G401 (cell line): ENCODE results near the gene RNF6. TPM values are rescaled to one million over a fixed set of nuclear protein-coding genes. Genes with fewer than 3 reads are reported as not detected.
"Not testable (repeated sequence)": the region's sequence is repeated elsewhere in the genome, so short reads cannot be mapped to it uniquely, and the experiment has no call there.

Source experiments
- DNase-seq: peaks from one replicate; pipeline ENCODE4 v3.0.0-alpha.2; 2015; ENCODE audit warnings: low spot score
- in situ Hi-C: cut with HindIII; loops from 2 replicates; pipeline ENCODE4 v1.10.0; 2016; ENCODE audit warnings: low sequenced_read_pairs, mixed read lengths
- total RNA-seq: library from RNA; depleted of rRNA; stranded (reverse); fragments of >200 nt; shearing (Covaris generic); gene quantifications from 2 replicates; pipeline ENCODE4 v1.2.3, GENCODE V29; 2014; rRNA removed

RNF6 gene
- 13.5 and 23.0 TPM in 2 replicates for total RNA-seq

- in situ Hi-C loops, result no loop called here
- DNase-seq, result peak; percentile 99
Measured at GRCh38 chr13:26221721-26222519, at the start of gene RNF6. TSS of gene RNF6 (minus strand) at chr13:26222314. CDS start at chr13:26219649, 2,665 bp downstream.

- DNase-seq, result no peak
- in situ Hi-C loops, result no loop called here
Measured at GRCh38 chr13:26270707-26271106, 48.6 kb upstream of the RNF6 start.

DNA sequence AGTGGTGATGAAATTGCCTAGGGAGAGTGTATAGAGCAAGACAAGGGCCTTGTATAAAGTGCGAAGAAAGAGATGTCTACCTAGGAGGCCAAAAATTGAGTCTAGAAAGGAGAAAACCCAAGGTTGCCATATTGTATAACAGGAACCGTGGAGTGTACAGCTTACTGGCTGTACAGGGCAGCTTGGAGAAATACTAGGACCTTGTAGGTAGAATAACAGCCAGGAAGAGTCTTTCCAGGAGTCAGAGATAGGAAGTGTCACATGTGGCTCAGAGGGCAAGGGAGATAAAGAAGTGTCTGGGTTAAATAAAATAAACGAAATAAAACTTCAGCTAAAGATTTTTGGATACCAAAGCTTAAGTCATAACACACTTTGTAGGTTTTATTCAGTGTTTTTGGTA lies 44.2 kb upstream of the RNF6 start:
- in situ Hi-C loops, result no loop called here
- DNase-seq, result no peak

DNA sequence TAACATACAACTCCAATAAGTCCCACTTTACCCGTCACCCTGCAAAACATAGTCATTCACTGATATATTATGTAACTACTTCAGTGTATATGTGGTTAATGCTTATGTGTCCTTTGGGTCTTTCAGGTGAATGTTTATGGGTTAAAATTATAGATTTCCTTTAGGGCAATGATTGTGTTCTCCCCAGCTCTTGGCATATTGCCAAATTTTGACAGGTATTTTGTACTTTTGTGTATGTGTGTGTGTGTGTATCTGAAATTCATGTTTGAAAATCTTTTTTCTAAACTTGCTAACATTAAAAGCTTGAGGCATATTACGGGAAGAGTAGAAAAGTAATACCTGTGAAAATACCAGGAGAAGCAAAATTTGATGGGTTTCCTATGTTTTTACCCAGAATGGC lies 40.0 kb upstream of the RNF6 start:
- in situ Hi-C loops, result no loop called here
- DNase-seq, result no peak

DNA sequence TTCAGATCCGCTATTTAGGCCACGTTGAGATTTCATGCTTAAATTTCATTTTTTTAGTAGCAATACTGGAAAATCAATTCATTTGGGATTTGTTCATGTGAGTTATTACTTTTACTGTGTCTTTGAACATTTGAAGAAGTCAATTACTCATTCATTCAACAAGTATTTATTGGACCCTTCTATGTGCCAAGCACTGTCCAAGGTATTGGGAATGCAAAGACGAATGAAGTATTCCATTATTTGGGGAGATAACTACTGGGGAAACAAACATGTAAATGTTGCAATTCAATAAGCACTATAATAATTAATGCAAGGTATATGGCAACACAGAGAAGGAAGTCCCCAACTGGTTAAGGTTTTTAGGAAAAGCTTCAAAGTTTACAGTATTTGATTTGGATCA lies 37.5 kb upstream of the RNF6 start:
- DNase-seq, result no peak
- in situ Hi-C loops, result no loop called here

GRCh38 chr13:26257049-26257448 lies 34.9 kb upstream of the RNF6 start:
- DNase-seq, result no peak
- in situ Hi-C loops, result no loop called here

DNA sequence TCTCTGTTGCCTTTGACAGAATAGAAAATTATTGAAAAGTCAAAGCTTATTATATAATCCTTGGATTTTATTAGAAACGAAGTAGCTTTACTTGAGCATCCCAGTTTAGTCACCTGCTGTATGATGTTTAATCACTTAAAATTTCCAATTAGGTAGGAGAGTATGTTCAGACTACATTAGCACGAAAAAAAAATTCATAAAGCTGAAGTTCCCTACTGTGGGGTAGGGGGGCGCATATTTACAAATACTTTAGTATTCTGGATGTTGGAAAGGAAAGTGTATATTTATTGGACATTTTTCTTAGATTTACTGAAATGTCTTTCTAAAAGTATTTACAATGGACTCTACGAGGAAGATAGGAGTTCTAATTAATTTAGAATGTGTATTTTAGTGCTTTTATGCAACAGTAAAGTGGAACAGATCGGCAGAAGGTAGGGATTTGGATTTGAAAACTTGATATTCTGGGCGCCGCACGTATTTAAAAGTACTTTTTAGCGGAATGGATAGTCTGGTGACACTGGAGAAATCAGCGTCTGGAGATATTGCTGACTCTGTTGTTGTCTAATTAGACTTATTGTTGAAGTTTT lies 33.7 kb upstream of the RNF6 start:
- in situ Hi-C loops, result no loop called here
- peak; percentile 47 for DNase-seq

DNA sequence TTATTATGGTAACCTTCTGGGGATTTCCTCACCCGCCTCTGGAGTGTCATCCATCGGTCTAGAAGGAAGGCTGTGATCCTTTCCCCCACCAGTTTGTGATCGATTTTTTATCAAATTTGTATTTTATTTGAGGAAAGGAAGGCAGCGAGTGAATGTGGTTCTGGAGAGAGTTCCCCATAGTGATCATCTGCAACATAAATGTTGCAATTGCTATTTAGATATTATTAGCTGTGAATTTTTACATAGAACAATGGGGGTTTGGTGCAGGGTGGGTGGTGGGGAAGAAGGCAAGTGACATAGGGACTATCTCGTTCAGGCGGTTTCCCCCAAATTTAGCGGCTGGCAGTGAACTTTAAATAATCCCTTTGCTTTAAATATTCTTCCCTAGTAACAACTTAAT lies 33.0 kb upstream of the RNF6 start:
- in situ Hi-C loops, result no loop called here
- DNase-seq, result no peak

GRCh38 chr13:26254583-26255111 lies 32.5 kb upstream of the RNF6 start:
- DNase-seq, result peak; percentile 56
- in situ Hi-C loops, result no loop called here

DNA sequence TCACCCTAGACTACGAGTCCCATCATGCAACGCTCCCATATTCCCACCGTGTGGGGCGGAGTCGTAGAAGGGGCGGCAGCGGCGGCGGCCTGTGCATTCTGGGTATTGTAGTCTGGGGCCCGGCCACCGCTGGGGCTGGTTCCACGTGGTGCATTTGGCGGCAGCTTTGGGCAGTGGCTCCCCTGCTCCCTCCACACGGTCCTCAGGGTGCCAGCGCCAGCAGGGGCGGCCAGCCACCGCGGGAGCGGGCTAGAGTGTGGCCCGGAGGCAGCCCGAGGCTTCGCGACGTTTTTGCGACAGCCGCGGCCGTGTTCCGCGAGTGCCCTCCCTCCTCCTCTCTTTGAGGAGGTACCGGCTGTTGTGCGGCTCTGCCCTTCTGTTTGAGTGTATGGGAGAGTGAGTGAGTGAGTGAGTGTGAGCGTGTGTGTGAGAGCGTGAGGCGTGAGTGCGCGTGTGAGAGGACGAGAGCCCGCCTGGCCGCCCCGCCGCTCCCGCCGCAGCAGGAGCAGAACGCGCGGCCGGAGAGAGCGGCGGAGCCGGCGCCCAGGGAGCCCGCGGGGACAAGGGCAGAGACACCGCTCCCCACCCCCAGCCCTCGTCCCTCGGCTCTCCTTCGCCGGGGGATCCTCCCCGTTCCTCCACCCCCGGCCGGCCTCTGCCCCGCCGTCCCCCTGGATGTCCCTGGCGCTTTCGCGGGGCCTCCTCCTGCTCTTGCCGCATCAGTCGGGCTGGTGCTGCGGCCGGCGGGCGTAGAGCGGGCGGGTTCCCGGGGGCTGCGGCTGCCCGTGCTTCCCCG lies 31.9 kb upstream of the RNF6 start, which contains the start of gene CDK8:
Gene CDK8 (plus strand): TSS at position 343 of the 796 bp plus-strand sequence. CDS start 513 bp downstream, outside the sequence.
- DNase-seq, result peak; percentile 91
- in situ Hi-C loops, result no loop called here

- DNase-seq, result no peak
- in situ Hi-C loops, result no loop called here
Measured at GRCh38 chr13:26253262-26253786, 31.2 kb upstream of the RNF6 start.

DNA sequence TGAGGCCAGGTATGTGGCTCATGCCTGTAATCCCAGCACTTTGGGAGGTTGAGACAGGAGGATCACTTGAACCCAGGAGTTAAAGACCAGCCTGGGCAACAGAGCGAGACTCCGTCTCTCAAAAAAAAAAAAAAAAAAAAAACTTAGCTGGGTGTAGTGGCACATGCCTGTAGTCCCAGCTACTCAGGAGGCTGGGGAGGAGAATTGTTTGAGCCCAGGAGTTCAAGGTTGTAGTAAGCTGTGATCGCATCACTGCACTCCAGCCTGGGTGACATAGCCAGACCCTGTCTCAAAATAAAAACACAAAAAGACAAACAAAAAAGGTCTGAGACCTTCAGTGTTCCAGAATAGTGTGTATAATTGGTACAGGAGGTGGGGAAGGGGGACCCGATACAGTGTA lies 29.9 kb upstream of the RNF6 start:
- in situ Hi-C loops, DNase-seq: not testable (repeated sequence)

DNA sequence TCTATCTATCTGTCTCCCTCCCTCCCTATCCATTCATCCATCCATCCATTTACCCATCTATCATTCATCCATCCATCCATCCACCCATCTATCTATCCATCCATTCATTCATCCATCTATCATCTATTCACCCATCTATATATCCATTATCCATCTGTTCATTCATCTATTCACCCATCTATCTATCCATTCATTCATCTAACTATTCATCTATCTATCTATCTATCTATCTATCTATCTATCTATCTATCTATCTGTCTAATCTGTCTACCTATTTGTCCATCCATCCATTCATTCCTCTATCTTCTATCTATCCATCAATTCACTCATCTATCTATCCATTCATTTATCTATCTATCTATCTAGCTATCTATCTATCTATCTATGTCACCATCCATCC lies 27.4 kb upstream of the RNF6 start:
- in situ Hi-C loops, result no loop called here
- no peak for DNase-seq

- no peak for DNase-seq
- in situ Hi-C loops, result no loop called here
Measured at GRCh38 chr13:26247608-26248007, 25.5 kb upstream of the RNF6 start.

- in situ Hi-C loops, result no loop called here
- DNase-seq, result no peak
Measured at GRCh38 chr13:26247011-26247410, 24.9 kb upstream of the RNF6 start.

GRCh38 chr13:26246154-26246553 lies 24.0 kb upstream of the RNF6 start:
- DNase-seq, result no peak
- in situ Hi-C loops, result no loop called here

GRCh38 chr13:26236296-26236695 lies 14.2 kb upstream of the RNF6 start:
- in situ Hi-C loops, result no loop called here

DNA sequence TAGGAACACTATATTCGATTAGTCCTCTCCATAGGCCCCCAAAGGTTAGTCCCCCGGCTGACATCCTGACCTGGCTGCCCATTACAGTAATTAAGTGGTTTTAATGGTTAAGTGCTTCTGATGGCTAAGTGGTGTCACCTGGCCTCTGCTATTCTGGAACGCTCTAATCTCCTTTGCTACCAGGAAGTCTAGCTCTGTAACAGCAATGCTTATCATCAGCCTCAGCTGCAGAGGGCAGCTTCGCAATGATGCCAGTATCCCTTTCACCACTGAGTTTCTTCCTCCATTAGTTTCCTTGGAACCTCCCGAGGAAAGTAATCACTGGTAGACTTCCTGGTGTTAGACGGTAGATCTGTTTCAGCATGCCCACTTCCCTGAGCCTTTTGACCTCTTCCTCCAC lies 8.6 kb upstream of the RNF6 start:
- in situ Hi-C loops, result no loop called here
- no peak for DNase-seq

More at GRCh38 chr13:26236296-26236695, 14.2 kb upstream of the RNF6 start:
- DNase-seq, result no peak

DNA sequence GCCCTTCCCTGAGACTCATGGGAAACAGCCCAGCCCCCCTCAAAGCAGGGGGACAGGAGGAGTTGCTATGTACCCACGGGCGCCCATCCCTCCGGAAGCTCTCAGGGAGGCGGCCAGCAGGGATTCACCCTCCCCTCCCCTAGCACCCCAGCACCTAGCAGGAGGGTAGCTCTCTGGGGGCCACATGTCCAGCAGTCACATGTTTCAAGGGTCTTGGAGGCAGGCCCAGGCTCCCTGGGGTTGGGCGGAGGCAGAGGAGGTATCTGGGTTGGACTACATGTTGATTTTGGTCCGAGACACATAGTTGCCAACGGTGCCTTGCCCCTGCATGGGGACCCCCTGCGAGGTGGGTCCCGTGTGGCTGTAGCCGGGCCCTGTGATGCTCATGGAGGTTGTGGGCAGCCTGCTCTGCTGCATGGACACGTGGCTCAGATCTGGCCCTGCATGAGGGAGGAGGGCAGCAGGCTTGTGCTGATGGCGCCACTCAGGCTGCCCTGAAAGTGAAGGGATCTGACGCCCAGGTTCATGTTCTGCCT lies 7.0 kb upstream of the RNF6 start:
- in situ Hi-C loops, result no loop called here
- DNase-seq, result no peak
